Measurements from ENCODE around the gene RAC2. TPM values are rescaled to one million over a fixed set of nuclear protein-coding genes. Genes with fewer than 3 reads are reported as not detected.
"Not testable (repeated sequence)": the region's sequence is repeated elsewhere in the genome, so short reads cannot be mapped to it uniquely, and the experiment has no call there.

Gene RAC2
- total RNA-seq, 1 donor from 2014 or later: 107 TPM

GRCh38 chr22:37203354-37204044, 40.6 kb downstream of the RAC2 start:
- peaks cover 6% of the 10 kb centered on the region for H3K4me1 ChIP-seq
- ATAC-seq: no peak
- no peaks in the 10 kb centered on the region for H3K27me3 ChIP-seq
- no peaks in the 10 kb centered on the region for H3K36me3 ChIP-seq
- no peak overlapping the region for H3K27ac ChIP-seq
- no peaks in the 10 kb centered on the region for H3K9me3 ChIP-seq
- H3K4me3 ChIP-seq: no peak overlapping the region
- peak; percentile 49 for DNase-seq
- TF ChIP-seq, protein P1, sequence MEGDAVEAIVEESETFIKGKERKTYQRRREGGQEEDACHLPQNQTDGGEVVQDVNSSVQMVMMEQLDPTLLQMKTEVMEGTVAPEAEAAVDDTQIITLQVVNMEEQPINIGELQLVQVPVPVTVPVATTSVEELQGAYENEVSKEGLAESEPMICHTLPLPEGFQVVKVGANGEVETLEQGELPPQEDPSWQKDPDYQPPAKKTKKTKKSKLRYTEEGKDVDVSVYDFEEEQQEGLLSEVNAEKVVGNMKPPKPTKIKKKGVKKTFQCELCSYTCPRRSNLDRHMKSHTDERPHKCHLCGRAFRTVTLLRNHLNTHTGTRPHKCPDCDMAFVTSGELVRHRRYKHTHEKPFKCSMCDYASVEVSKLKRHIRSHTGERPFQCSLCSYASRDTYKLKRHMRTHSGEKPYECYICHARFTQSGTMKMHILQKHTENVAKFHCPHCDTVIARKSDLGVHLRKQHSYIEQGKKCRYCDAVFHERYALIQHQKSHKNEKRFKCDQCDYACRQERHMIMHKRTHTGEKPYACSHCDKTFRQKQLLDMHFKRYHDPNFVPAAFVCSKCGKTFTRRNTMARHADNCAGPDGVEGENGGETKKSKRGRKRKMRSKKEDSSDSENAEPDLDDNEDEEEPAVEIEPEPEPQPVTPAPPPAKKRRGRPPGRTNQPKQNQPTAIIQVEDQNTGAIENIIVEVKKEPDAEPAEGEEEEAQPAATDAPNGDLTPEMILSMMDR (IDR thresholded peaks at IDR 0.05): no peak
- intact Hi-C loops (cut with DNase I): no loop called here

DNA sequence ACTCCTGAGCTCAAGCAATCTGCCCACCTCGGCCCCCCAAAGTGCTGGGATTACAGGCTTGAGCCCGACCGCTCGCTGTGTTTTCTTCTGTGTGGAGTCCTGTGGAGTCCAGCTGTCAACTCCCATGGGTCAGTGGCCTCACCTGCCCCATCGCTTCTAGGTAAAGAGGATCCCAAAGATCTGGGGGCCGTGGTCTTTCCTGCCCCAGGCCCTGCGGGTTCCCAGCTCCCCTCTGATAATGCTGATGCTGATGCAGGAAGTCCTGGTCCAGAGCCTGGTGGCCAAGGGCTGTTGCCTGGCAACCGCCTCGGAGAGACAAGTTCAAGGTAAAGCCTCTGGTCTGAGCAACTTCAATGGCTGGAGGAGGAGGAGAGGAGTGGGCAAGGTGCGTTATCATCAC, 41.4 kb downstream of the RAC2 start:
- no peaks in the 10 kb centered on the region for H3K9me3 ChIP-seq
- H3K4me1 ChIP-seq: peaks cover 13% of the 10 kb centered on the region
- intact Hi-C loops (cut with DNase I): no loop called here
- H3K27me3 ChIP-seq: no peaks in the 10 kb centered on the region
- DNase-seq: peak; percentile 40
- no peak overlapping the region for H3K27ac ChIP-seq
- no peak overlapping the region for H3K4me3 ChIP-seq
- TF ChIP-seq, protein P1 (IDR thresholded peaks at IDR 0.05): no peak
- H3K36me3 ChIP-seq: no peaks in the 10 kb centered on the region
- no peak for ATAC-seq

DNA sequence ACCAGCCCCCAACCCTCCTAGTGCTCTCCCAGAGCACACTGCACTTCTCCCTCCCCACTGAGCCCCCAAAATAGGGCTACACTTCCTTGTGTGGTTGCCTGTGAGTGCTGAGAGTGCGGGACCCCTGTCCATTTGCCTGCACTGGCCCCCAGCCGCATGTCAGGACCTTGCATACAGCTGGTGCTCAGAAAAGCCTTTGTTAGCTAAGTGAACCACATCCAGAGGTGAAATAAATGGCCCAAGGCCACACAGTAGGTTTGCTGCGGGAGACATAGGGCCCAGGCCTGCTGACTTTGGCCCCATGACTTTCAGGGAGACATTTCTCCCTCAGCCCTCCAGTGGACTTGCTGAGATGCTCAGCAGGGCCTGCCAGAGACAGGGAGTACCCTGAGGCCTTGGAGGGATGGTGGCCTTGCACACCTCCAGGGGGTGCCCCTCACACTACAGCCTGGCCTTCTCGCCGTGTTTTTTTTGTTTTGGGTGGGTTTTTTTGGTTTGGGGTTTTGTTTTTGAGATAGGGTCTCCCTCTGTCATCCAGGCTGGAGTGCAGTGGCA, 42.0 kb downstream of the RAC2 start:
- intact Hi-C loops (cut with DNase I): no loop called here
- H3K4me1 ChIP-seq: peaks cover 19% of the 10 kb centered on the region
- ATAC-seq: no peak
- peak; percentile 37 for DNase-seq
- no peak overlapping the region for H3K4me3 ChIP-seq
- H3K9me3 ChIP-seq: no peaks in the 10 kb centered on the region
- H3K27ac ChIP-seq: no peak overlapping the region
- no peaks in the 10 kb centered on the region for H3K27me3 ChIP-seq
- no peaks in the 10 kb centered on the region for H3K36me3 ChIP-seq
- TF ChIP-seq, protein P1 (IDR thresholded peaks at IDR 0.05): no peak

DNA sequence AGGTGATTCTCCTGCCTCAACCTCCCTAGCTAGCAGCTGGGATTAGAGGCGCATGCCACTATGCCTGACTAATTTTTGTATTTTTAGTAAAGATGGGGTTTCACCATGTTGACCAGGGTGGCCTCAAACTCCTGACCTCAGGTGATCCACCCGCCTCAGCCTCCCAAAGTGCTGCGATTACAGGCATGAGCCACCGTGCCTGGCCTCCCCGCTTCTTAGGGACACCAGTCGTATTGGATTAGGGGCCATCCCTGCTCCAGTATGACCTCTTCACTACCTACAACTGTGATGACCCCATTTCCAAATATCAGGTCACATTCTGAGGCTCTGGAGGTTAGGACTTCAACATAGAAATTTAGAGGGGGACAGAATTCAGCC, 42.6 kb downstream of the RAC2 start:
- H3K27ac ChIP-seq; H3K9me3 ChIP-seq; H3K36me3 ChIP-seq; ATAC-seq; H3K27me3 ChIP-seq; H3K4me3 ChIP-seq; intact Hi-C loops (cut with DNase I): not testable (repeated sequence)
- DNase-seq: peak; percentile 35
- H3K4me1 ChIP-seq: peaks cover 26% of the 10 kb centered on the region

GRCh38 chr22:37199760-37200108, 44.3 kb downstream of the RAC2 start:
- Histone ChIP-seq H3K4me3 (peak overlapping the region; percentile 72), H3K9me3 (no peaks in the 10 kb centered on the region), H3K27me3 (no peaks in the 10 kb centered on the region), H3K27ac (peak overlapping the region; percentile 7), H3K36me3 (no peaks in the 10 kb centered on the region), H3K4me1 (peaks cover 32% of the 10 kb centered on the region)
- ATAC-seq (no peak), DNase-seq (no peak)
- TF ChIP-seq, protein P1 (IDR thresholded peaks at IDR 0.05): no peak
- intact Hi-C loops (cut with DNase I): loop anchor here (5.0 kb wide), 1 partner anchor 122 kb away; no protein-coding TSS in a partner anchor

DNA sequence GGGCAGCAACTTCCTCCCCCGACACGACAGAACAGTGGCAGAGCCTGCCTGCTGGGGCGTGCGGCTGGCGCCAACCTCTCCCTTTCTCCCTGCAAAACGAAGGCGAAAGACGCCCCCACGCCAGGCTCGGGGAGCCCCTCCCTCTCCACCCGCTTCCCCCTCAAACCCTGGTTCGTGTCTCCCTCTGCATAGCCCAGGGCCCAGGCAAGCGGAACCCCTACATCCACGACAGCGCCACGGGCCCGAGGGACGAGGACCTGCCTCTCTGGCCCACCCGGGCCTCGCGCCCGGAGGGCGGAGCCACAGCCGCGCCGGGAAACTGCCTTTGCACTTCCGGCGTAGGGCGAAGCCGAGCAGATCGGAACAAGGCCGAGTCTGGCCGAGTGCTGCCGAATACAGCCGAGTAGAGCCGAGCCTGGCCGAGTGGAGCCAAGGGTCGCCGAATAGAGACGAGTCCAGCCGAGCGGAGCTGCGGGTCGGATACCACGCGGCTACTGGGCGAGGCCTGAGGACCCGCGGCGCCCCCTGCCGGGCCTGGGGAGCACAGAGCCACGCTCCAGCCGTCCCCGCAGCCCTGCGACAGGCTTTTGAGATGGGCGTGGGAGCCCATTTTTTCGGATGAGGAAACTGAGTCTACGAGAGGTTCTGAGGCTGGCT, 44.8 kb downstream of the RAC2 start:
- Histone ChIP-seq H3K27ac (peak overlapping the region; percentile 91), H3K27me3 (no peaks in the 10 kb centered on the region), H3K4me1 (peaks cover 32% of the 10 kb centered on the region), H3K36me3 (no peaks in the 10 kb centered on the region), H3K4me3 (peak overlapping the region; percentile 72), H3K9me3 (no peaks in the 10 kb centered on the region)
- ATAC-seq (peak; percentile 96), DNase-seq (peak; percentile 99)
- TF ChIP-seq, protein P1 (IDR thresholded peaks at IDR 0.05): peak; percentile 91
- intact Hi-C loops (cut with DNase I): loop anchor here (5.0 kb wide), 1 partner anchor 122 kb away; no protein-coding TSS in a partner anchor

All from upper lobe of right lung (tissue), 1 donor.